Measurements from ENCODE around the gene EFCAB6. TPM values are rescaled to one million over a fixed set of nuclear protein-coding genes. Genes with fewer than 3 reads are reported as not detected.

Gene EFCAB6
- total RNA-seq, 4 donors from 2014 or later: 2.0 to 8.4 (median 5.7) TPM

GRCh38 chr22:43535336-43535735 is 276.8 kb downstream of the EFCAB6 start:
- DNase-seq: no peak
- no peaks in the 10 kb centered on the region for H3K4me1 ChIP-seq
- H3K27me3 ChIP-seq: no peaks in the 10 kb centered on the region
- intact Hi-C loops (cut with DNase I; ENCODE audit: low total_unique reads): no loop called here
- H3K9me3 ChIP-seq: no peaks in the 10 kb centered on the region
- no peak for TF ChIP-seq POLR2A (IDR thresholded peaks at IDR 0.05)
- no peak for TF ChIP-seq CTCF (IDR thresholded peaks at IDR 0.05)
- H3K4me3 ChIP-seq: no peak overlapping the region
- H3K36me3 ChIP-seq: no peaks in the 10 kb centered on the region
- no peak overlapping the region for H3K27ac ChIP-seq

- intact Hi-C loops (cut with DNase I; ENCODE audit: low total_unique reads): no loop called here
- Histone ChIP-seq H3K36me3 (no peaks in the 10 kb centered on the region), H3K9me3 (no peaks in the 10 kb centered on the region)
Observed at GRCh38 chr22:43534916-43535315, 277.2 kb downstream of the EFCAB6 start.

GRCh38 chr22:43533656-43534428 is 278.3 kb downstream of the EFCAB6 start:
- no peaks in the 10 kb centered on the region for H3K36me3 ChIP-seq
- no peak overlapping the region for H3K27ac ChIP-seq
- intact Hi-C loops (cut with DNase I; ENCODE audit: low total_unique reads): no loop called here
- H3K4me1 ChIP-seq: no peaks in the 10 kb centered on the region
- DNase-seq: no peak
- no peaks in the 10 kb centered on the region for H3K27me3 ChIP-seq
- H3K4me3 ChIP-seq: no peak overlapping the region
- TF ChIP-seq CTCF (IDR thresholded peaks at IDR 0.05): no peak
- no peaks in the 10 kb centered on the region for H3K9me3 ChIP-seq

More at GRCh38 chr22:43534916-43535315, 277.2 kb downstream of the EFCAB6 start:
- no peak for DNase-seq
- Histone ChIP-seq H3K27ac (no peak overlapping the region), H3K4me3 (no peak overlapping the region), H3K4me1 (no peaks in the 10 kb centered on the region), H3K27me3 (no peaks in the 10 kb centered on the region)
- TF ChIP-seq CTCF (IDR thresholded peaks at IDR 0.05) (no peak), POLR2A (IDR thresholded peaks at IDR 0.05) (no peak)

GRCh38 chr22:43533156-43533530 is 279.0 kb downstream of the EFCAB6 start:
- Histone ChIP-seq H3K27me3 (no peaks in the 10 kb centered on the region), H3K9me3 (no peaks in the 10 kb centered on the region), H3K27ac (no peak overlapping the region), H3K4me3 (no peak overlapping the region), H3K36me3 (no peaks in the 10 kb centered on the region), H3K4me1 (no peaks in the 10 kb centered on the region)
- TF ChIP-seq POLR2A (IDR thresholded peaks at IDR 0.05) (no peak), CTCF (IDR thresholded peaks at IDR 0.05) (no peak)
- DNase-seq: no peak
- intact Hi-C loops (cut with DNase I; ENCODE audit: low total_unique reads): no loop called here

- no peaks in the 10 kb centered on the region for H3K36me3 ChIP-seq
- no peak overlapping the region for H3K27ac ChIP-seq
- no peak for DNase-seq
- H3K27me3 ChIP-seq: no peaks in the 10 kb centered on the region
- no peaks in the 10 kb centered on the region for H3K9me3 ChIP-seq
- no peaks in the 10 kb centered on the region for H3K4me1 ChIP-seq
- H3K4me3 ChIP-seq: no peak overlapping the region
- intact Hi-C loops (cut with DNase I; ENCODE audit: low total_unique reads): no loop called here
- TF ChIP-seq CTCF (IDR thresholded peaks at IDR 0.05) (no peak), POLR2A (IDR thresholded peaks at IDR 0.05) (no peak)
Observed at GRCh38 chr22:43532301-43533155, 279.6 kb downstream of the EFCAB6 start.
